ENCODE results near the gene SLC12A4.
"Not testable (repeated sequence)": the region's sequence is repeated elsewhere in the genome, so short reads cannot be mapped to it uniquely, and the experiment has no call there.

Gene SLC12A4

GRCh38 chr16:67940446-67941089 is 27.9 kb downstream of the SLC12A4 start:
- DNase-seq, result no peak

- no peak for DNase-seq
These were observed 28.7 kb downstream of the SLC12A4 start for GRCh38 chr16:67939507-67940445.

- not testable (repeated sequence) for DNase-seq
These were observed 30.7 kb downstream of the SLC12A4 start for GRCh38 chr16:67937713-67938112.

- DNase-seq, result no peak
These were observed 31.4 kb downstream of the SLC12A4 start for GRCh38 chr16:67936880-67937605.

- peak; percentile 53 for DNase-seq
These were observed 32.1 kb downstream of the SLC12A4 start, which contains the start of gene PSMB10 for GRCh38 chr16:67936124-67936879. Gene PSMB10, minus strand, starts transcription at chr16:67936850. Its CDS starts 101 bp downstream, at chr16:67936749.

GRCh38 chr16:67935402-67936123 is 32.9 kb downstream of the SLC12A4 start:
- DNase-seq, result peak; percentile 89

- no peak for DNase-seq
These were observed 33.4 kb downstream of the SLC12A4 start for GRCh38 chr16:67935101-67935401.

GRCh38 chr16:67934306-67935100 is 33.9 kb downstream of the SLC12A4 start:
- no peak for DNase-seq

GRCh38 chr16:67933805-67934204 is 34.6 kb downstream of the SLC12A4 start:
- DNase-seq, result no peak

GRCh38 chr16:67932462-67932840 is 36.0 kb downstream of the SLC12A4 start:
- no peak for DNase-seq

GRCh38 chr16:67931712-67932461 is 36.5 kb downstream of the SLC12A4 start, which contains the start of gene CTRL:
Gene CTRL, minus strand, starts transcription at chr16:67931862. Its CDS starts 10 bp downstream, at chr16:67931852.
- no peak for DNase-seq

GRCh38 chr16:67930678-67931211 is 37.7 kb downstream of the SLC12A4 start:
- no peak for DNase-seq

- no peak for DNase-seq
These were observed 38.2 kb downstream of the SLC12A4 start for GRCh38 chr16:67930191-67930590.

GRCh38 chr16:67928561-67929364 is 39.7 kb downstream of the SLC12A4 start:
- DNase-seq, result peak; percentile 50

GRCh38 chr16:67928147-67928546 is 40.3 kb downstream of the SLC12A4 start:
- no peak for DNase-seq

- no peak for DNase-seq
These were observed 41.1 kb downstream of the SLC12A4 start for GRCh38 chr16:67927131-67927941.

- no peak for DNase-seq
These were observed 42.2 kb downstream of the SLC12A4 start for GRCh38 chr16:67926181-67926750.
